ENCODE data around the gene PDE9A.

DNA sequence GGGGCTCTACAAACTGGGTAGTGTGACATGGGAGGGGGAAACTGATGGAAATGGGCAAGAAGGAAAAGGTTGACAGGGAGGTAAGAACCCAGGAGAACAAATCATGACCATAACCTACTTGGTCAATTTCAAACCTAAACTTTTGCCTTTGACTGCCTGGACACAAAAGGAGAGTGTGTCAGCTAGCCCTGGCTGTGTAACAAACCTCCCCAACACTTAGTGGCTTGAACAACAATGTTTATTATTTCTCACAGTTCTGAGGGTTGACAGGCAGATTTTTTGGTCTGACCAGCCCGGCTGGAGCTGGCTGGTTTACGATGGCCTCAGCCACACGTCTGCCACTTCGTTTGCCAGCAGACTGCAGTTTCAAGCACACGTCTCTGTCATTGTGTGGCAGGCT is 133.5 kb downstream of the PDE9A start:
- TF ChIP-seq STAT1 (IDR thresholded peaks at IDR 0.05; ENCODE audit: unreplicated experiment) (no peak), ZNF114 (CRISPR knock-in tag; IDR thresholded peaks at IDR 0.05) (no peak), POLR2AphosphoS5 (IDR thresholded peaks at IDR 0.05; ENCODE audit: low read depth) (no peak), EZH2 (IDR thresholded peaks at IDR 0.05; ENCODE audit: low read depth, unreplicated experiment) (no peak)
- TF ChIP-seq, protein P1, sequence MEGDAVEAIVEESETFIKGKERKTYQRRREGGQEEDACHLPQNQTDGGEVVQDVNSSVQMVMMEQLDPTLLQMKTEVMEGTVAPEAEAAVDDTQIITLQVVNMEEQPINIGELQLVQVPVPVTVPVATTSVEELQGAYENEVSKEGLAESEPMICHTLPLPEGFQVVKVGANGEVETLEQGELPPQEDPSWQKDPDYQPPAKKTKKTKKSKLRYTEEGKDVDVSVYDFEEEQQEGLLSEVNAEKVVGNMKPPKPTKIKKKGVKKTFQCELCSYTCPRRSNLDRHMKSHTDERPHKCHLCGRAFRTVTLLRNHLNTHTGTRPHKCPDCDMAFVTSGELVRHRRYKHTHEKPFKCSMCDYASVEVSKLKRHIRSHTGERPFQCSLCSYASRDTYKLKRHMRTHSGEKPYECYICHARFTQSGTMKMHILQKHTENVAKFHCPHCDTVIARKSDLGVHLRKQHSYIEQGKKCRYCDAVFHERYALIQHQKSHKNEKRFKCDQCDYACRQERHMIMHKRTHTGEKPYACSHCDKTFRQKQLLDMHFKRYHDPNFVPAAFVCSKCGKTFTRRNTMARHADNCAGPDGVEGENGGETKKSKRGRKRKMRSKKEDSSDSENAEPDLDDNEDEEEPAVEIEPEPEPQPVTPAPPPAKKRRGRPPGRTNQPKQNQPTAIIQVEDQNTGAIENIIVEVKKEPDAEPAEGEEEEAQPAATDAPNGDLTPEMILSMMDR (conservative IDR thresholded peaks at IDR 0.05; ENCODE audit: low read depth in 2 of 2), result no peak
- TF ChIP-seq, protein P2, sequence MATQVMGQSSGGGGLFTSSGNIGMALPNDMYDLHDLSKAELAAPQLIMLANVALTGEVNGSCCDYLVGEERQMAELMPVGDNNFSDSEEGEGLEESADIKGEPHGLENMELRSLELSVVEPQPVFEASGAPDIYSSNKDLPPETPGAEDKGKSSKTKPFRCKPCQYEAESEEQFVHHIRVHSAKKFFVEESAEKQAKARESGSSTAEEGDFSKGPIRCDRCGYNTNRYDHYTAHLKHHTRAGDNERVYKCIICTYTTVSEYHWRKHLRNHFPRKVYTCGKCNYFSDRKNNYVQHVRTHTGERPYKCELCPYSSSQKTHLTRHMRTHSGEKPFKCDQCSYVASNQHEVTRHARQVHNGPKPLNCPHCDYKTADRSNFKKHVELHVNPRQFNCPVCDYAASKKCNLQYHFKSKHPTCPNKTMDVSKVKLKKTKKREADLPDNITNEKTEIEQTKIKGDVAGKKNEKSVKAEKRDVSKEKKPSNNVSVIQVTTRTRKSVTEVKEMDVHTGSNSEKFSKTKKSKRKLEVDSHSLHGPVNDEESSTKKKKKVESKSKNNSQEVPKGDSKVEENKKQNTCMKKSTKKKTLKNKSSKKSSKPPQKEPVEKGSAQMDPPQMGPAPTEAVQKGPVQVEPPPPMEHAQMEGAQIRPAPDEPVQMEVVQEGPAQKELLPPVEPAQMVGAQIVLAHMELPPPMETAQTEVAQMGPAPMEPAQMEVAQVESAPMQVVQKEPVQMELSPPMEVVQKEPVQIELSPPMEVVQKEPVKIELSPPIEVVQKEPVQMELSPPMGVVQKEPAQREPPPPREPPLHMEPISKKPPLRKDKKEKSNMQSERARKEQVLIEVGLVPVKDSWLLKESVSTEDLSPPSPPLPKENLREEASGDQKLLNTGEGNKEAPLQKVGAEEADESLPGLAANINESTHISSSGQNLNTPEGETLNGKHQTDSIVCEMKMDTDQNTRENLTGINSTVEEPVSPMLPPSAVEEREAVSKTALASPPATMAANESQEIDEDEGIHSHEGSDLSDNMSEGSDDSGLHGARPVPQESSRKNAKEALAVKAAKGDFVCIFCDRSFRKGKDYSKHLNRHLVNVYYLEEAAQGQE (IDR thresholded peaks at IDR 0.05; ENCODE audit: unreplicated experiment), result no peak
